ENCODE measurements around the gene BMP2K.
"Not testable (repeated sequence)": the region's sequence is repeated elsewhere in the genome, so short reads cannot be mapped to it uniquely, and the experiment has no call there.

Gene BMP2K

DNA sequence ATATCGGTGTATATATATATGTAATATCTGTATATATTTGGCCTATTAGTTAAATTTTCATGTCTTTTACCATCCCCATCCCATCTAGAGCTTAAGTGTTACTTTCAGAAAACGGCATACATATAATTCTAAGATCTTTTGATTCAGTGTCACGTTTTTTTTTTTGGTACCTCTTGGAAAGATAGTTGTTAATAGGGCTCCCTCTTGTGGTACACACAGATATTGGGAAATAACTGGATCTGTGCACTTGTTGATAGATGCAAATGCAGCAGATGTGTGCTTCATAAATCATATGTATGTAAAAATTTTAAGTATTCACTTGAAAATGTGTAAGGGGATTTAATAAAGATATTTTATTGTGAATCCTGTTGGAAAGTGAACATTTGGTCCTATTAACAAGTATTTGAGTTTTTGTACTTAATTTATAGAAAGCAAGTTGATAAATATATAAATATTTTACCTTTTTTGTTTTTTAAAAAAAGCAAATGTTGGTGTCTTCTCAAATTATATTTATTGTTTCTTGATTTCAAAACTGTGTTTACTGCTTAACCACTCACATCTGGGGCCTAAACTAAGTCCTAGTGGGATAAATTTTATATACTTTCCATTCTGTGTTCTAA lies 88.4 kb downstream of the BMP2K start:
- no peak for DNase-seq

DNA sequence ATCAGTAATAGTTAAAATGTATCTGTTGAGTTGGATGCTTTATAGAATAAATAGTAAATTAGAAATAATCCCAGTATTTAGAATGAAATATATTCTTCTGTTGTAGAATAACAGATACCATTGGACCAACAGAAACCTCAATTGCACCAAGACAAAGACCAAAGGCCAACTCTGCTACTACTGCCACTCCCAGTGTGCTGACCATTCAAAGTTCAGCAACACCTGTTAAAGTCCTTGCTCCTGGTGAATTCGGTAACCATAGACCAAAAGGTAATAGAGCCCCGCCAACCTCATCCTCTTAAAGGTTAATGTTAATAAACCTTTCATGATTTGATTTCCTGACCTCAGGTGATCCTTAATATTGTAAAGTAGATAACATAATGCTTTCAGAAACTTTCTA lies 89.3 kb downstream of the BMP2K start:
- no peak for DNase-seq

GRCh38 chr4:78868712-78869111 lies 92.6 kb downstream of the BMP2K start:
- DNase-seq = not testable (repeated sequence)

GRCh38 chr4:78870056-78870455 lies 93.9 kb downstream of the BMP2K start:
- no peak for DNase-seq

GRCh38 chr4:78876568-78877320 lies 100.6 kb downstream of the BMP2K start:
- no peak for DNase-seq

GRCh38 chr4:78878031-78878430 lies 101.9 kb downstream of the BMP2K start:
- DNase-seq = no peak

DNA sequence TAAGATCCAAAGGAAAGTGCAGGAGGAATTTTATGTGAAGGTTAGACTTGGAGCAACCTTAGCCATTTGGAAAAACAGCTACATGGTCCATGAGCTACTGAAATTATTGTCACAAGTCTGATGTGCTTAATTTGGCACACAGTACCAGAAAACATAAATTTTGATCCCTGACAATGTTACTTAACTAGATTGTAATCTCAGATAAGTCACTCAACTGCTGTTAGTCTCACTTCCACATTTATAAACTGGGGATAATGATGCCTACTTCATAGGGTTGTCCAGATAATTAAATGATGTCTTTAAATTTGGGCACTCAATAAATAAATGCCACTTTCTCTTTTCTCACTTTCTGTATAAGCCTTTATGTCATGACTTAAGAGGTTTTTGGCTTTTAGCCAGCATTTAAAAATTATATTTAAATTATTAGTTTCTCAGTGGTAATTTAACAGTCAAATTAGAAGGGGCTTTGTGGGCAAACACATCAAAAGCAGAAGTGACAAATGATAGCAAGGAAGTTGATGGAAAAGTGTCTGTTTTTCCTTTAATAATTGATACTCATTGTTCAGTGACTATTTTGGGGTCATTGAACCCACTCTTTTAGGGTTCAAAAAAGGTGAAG lies 104.8 kb downstream of the BMP2K start:
- no peak for DNase-seq

DNA sequence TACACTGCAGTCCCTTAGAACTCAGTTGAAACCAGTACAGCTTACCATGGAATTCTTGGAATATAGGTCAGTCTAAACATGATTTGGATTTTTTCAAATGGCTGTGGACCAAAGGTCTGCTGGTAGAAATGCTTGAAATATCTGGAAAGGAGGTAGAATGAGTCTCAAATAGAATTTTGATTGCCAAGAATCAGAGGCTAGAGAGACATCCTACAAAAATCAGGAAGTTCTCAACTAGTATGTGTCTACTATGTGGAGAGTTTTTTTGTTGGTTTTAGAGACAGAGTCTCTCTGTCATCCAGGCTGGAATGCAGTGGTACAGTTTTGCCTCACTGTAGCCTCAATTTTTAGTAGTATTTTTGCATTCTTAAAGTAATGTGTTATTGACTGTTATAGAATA lies 109.4 kb downstream of the BMP2K start:
- no peak for DNase-seq

DNA sequence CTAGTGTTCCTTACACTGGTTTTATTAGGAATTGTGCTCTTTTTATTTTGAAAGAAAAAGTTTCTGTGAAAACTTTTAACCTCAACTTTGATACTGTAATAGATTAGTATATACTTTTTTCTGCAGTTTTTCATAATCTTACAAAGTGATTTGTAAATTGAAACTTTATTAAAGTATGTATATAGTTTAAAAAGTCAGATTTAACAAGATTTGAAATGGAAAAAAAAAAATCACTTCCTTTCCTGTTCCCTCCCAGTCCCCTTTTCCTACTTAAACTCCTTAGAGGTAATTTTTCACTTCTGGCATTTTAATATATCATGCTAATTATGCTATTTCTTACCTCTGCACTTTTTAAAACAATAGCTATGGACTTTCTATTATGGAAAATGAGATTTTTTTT lies 113.8 kb downstream of the BMP2K start:
- no peak for DNase-seq

- DNase-seq = no peak
These were observed 123.2 kb downstream of the BMP2K start for GRCh38 chr4:78899302-78899701.

DNA sequence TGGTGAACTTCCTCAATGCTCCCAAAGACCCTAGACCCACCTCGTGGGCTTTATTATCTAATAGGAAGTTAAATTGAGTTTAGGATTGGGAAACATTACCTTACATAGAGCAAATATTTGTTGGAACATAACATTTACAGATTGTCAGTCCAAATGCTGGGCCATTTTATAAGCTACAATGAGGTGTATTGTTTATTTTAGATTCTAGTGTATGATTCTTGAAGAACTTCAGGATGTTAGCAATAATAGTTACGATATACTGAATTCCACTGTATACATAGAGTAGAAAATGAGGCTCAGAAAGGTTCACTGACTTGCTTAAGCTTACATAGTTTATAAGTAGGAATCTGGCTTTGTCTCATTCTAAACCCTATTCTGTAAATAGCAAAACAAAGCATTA lies 125.7 kb downstream of the BMP2K start:
- no peak for DNase-seq

DNA sequence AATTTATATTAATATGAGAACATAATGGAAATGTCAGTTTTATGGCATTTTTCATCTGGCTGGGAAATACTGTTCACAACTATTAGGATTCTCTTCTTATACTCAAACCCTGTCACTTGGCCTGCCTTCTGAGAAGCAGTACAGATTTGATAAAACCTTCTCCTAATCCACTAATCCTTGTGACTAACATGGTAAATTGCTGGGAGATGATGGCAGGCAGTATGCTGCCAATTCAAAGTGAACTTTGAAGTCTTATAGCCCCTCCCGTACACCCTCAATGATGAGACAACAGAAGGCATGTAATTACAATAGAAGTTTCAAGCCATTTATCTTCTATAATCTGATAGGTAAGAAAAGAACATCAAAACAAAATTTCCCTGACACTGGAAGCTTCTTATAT lies 126.1 kb downstream of the BMP2K start:
- DNase-seq = no peak

GRCh38 chr4:78904143-78904542 lies 128.0 kb downstream of the BMP2K start:
- DNase-seq = no peak

- no peak for DNase-seq
These were observed 131.5 kb downstream of the BMP2K start for GRCh38 chr4:78907638-78908037.

- not testable (repeated sequence) for DNase-seq
These were observed 132.8 kb downstream of the BMP2K start for GRCh38 chr4:78908974-78909373.

- DNase-seq = no peak
These were observed 134.5 kb downstream of the BMP2K start for GRCh38 chr4:78910612-78911011.

DNA sequence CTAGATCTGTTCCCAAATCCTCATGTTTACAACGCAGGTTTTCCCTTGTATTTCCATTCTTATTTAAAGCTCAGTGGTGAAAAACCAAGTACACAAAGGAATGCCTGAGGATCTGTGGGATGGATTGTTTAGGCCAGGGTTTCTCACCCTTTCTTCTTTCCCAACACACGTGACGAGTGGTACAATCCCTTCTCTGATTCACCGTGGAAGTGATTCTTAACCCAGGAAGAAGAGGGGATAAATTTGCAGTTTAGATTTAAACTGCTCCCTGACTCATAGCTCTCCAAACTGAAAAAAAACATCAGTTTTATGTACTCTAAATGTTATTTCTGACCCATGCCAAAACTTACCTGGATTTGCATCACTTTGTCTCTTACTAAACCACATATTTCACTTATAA lies 146.1 kb downstream of the BMP2K start:
- DNase-seq = no peak

DNA sequence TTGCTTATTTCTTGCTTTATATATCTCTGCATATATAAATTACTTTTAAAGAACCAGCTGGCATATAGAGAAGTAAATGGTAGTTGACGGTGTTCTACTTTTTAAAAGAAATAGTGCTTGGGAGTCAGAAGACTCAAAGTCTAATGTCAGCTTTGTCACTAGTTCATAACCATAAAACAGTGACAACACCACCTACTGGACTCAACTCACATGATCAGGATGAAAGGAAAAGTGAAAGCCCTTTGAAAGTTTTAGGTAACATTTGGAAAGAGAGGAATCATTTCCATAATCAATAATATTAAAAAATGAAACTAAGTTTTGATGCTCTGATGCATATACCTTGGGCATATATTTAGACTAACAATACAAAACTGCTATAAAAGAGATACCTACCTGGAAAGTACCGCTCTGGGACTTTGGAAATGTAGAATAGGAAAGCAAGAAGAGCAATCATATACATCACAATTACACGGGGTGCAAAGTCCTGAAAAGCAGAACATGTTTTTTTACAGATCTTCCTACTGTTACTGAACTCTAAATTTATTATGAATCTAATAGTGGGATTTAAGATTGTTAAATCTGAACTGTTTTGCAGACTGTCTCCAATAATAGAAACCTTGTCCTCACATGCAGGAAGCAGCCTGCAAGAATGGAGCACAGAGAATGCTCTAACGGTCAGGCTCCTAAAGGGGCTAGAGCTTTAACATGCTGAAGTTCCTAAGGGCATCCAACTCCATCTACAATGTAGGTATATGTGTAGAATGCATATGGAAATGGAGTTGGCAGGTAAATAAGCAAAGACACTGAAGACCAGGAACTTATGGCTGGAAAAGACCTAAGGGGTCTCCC lies 147.5 kb downstream of the BMP2K start:
- no peak for DNase-seq

DNA sequence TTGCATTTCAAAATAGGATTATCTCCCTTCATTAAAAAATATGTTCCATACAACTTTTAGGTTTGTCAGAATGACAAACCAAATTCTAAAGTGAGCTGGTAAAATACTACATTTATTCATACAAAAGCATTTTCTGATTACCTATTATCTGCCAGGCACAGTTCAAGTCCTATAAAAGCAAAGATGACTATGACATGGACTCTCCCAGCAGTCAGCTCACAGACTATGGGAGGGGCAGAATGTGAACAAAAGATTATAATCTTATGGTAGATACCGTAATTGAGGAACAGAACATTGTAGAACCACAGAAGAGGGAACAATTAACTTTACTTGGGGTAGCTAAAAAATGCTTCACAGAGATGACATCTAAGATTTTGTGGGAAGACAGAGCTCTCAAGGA lies 150.7 kb downstream of the BMP2K start:
- no peak for DNase-seq

DNA sequence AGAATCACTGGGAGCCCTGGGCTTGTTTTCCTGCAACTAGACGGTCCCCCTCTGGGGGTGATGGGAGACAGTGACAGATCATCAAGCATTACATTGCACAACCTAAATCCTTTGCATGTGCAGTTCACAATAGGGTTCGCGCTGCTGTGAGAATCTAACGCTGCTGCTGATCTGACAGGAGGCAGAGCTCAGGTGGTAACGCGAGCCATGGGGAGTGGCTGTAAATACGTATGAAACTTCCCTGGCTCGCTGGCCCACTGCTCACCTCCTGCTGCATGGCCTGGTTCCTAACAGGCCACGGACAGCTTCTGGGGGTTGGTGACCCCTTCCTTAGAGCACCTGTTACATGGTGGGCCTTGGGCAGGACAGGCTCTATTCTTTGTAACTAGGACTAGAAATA lies 152.7 kb downstream of the BMP2K start:
- DNase-seq = no peak

- DNase-seq = no peak
These were observed 154.0 kb downstream of the BMP2K start for GRCh38 chr4:78930016-78930629.

- DNase-seq = no peak
These were observed 160.8 kb downstream of the BMP2K start for GRCh38 chr4:78936989-78937388.

DNA sequence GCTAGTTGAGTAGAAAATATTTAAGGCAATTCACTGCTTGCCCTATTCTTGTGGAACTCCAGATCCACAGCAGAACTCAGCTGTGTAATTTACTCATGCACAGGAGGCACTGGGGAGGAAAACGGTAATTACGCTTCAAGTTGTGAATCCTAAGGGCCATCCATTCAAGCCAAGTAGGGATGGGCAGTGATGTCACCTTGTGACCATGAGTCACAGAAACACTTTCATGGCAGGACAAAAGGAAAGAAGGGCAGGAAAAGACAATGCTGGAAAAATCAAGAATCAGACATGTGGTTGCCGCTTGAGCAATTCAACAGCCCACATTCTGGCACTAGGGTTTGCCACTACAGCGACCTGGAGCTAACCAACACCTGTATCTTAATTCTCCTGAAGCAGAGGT lies 161.7 kb downstream of the BMP2K start:
- DNase-seq = no peak

Data from stimulated activated CD4-positive, alpha-beta T cell treated with anti-CD3 and anti-CD28 coated beads, Interleukin-1b, Interleukin-23, amount 100 ng/mL, for 48 hours (primary cell).